ENCODE data around the gene GNPTAB.

The GNPTAB gene

DNA sequence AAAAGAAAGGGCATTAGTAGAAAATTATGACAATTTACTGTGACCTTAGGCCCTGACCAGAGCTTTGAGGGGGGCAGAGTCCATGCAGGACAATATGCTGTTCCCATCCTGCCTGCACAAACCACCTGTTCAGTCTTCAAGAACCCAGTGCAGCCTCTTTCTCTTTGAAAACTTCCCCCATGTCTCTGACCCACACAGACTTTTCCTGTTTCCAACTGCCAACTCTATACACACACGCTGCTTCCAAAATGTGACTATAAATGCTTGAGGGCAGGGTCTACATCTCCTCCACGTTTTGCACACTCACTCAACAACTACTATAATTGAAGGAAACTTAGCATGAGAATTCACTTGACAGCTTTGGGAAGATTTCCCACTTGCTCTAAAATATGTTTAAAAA is 54.9 kb downstream of the GNPTAB start:
- DNase-seq (ENCODE audit: extremely low read depth in 1 of 2, low read depth in 1 of 2), result no peak

DNA sequence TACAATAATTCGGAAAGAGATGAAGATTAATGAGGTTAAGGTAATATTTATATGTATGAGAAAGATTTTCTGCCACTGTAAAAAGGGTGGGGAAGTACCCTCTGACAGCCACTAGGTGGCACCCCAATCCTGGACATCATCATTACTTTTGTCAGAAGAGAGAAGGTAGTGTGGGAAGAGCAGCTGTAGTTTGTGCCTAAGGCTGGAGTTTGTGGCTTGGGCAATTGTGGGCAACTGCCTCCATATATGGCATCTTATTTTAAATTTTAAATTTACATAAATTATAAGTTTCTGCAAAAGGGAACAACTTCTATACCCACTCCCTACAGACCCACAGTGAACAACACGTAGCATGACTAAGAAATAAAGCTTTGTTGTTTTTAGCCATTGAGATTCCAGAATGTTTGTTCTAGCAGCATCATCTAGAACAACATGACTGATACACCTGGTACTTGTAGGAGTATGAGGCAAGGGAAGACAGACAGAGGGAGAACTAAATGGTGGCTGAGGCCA is 57.1 kb downstream of the GNPTAB start:
- DNase-seq (ENCODE audit: extremely low read depth in 1 of 2, low read depth in 1 of 2), result peak in 1 of 2 donors; percentile 17

DNA sequence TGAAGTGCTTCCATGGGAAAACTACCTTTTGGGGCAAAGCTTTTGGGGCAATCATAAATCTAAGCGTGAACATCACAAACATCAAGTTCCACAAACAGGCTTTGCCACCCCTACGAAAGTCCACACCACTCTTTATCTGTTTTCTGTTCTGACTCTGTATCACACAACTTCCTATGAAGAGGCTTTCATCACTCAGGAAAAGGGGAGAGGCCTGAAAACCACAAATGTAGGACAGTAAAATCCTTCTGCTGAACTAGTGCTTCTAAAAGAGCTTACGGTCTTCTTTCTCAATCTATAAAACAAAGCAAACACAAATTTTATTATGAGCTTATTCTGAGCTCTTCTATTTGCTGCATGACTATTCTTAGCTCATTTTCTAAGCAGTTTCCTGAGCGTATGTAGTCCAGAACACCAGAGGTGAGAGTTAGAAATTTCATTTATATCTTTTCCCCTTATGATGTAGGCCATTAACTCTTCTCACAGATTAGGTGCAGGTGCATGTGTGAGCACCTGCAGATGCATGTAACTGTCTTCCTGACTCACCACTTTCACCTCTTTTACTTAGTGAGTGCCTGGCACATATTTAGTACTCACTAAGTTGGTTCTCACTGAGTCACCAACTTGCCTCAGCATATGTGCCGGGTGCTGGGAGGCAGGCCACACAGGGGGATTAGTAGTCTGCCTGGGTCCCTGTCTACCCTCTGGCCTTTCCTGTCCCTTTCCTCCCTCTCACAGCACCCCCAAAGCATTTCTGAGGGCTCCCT is 58.6 kb downstream of the GNPTAB start:
- DNase-seq (ENCODE audit: extremely low read depth in 1 of 2, low read depth in 1 of 2), result no peak

DNA sequence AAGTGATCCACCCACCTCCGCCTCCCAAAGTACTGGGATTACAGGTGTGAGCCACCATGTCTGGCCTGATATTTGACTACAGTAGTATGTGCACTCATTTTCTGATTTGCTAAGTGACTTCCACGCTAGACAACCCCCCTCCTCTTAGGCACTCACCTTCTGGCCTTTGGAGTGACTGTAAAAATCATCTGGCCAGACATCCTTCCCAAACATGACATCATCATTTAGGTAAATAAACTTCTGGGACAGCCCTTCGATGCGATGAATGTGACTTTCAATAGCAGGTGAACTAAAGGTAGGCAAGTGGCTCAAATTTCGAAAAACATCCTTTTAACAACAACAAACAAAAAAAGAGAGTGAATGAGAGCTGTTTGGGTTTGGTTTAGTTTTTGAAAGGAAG is 60.9 kb downstream of the GNPTAB start:
- no peak for DNase-seq (ENCODE audit: extremely low read depth in 1 of 2, low read depth in 1 of 2)

DNA sequence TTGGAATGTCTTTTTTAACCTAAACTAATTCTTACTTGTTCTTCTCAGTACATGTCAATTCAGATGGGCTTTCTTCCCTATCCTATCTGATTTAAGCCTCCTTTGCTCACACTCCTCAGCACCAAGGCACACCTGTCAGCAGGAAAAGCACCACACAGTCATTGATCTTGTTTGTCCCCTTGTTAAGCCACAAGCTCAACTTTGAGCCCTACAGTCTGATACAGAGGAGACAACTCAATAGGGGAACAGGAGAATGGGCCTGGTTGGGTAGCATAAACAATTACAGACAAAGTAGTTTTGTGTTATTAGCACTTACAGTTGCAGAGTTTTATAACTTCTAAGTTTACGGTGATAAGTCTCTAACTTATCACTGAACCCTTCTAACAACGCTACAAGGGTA is 62.0 kb downstream of the GNPTAB start:
- DNase-seq (ENCODE audit: extremely low read depth in 1 of 2, low read depth in 1 of 2), result no peak

DNA sequence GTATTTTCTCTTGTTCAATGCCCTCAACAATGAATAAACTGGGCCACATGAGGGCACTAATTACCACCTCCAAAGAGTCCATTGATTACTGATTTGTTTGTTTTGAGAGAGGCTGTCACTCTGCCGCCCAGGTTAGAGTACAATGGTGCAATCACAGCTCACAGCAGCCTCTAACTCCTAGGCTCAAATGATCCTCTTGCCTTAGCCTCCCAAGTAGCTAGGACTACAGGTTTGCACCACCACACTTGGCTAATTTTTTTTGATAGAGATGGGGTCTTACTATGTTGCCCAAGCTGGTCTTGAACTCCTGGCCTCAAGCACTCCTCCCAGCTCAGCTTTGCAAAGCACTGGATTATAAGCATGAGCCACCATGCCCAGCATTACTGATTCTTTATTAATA is 63.2 kb downstream of the GNPTAB start:
- DNase-seq (ENCODE audit: extremely low read depth in 1 of 2, low read depth in 1 of 2), result no peak

DNA sequence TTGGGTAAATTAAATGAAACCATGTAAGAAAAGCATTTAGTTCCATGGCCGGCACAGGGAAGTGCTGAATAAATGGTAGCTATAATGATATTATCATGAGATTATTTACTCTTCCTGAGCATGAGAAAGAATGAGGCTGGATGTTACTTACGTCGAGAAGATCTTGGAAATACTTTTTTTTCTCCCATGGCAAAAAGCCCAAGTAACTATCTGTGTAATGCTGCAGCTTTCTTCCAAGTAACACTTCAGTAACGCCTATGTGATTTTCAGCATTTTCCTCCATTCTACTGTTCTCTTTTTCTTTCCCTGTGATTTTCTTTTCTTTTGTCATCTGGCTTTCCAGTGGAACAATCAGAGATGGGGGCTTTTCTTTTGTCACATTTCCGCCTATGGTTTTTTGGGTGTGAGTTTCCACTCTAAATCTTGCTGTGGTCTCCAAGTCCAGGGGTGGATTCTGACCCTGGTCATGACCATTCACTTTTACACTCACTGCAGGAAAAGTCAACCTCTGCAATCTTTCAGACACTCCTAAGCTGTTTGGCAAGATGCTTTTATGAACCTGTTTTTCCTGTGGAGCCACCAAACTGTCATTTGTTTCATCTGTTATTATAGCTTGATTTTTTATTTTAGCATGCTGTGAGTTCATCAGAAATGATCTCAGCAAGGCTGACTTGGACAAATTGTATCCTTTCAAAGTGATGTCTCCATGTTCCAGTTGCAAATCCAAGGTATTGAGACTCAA is 66.5 kb downstream of the GNPTAB start:
- no peak for DNase-seq (ENCODE audit: extremely low read depth in 1 of 2, low read depth in 1 of 2)

DNA sequence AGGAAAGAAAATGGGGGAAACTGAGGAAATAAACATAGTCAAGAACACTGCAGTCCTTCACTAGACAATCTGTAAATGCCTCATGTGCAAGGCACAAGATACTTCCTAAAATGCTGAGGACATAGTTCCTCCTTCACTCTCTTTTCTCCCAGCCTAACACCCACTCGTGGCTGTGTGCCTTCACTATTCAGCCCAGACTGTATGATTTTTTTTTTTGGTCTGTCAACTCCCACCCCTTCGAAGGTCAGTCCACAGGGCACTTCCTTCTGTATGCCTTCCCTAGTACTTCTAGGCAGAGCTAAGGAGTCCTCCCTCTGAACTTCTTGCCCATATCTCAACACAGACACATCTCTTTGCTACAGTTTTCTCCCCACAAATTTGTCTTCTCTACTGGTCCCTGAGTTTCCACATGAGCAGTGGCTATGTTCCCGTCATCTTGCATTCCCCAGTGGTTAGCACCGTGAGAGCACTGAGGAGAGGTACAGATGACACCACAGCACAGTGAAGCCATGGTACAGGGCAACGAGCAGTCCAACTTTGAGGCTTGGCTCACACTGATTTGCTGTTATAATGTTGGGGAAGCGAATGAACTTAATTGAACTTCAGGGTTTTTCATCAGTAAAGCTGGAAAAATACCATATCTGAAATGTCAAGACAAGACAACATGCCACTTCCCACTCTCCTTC is 67.4 kb downstream of the GNPTAB start:
- DNase-seq (ENCODE audit: extremely low read depth in 1 of 2, low read depth in 1 of 2), result no peak

DNA sequence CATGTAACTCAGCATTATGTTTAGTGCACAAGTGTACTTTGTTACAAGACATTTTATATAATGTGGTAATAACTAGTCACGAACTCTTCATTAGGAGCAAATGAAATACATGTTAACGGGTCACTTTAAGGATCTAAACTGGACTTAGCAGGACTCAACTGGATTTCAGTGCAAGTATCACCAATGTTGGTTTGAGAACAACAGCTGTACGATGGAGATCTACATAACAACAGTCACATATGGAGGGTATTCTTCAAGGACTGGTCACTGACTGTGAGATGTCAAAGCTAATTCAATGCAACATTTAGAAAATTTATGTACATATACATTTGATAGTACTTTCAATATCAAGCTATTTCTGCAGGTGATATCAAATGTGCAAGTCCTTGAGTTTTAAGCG is 69.0 kb downstream of the GNPTAB start:
- DNase-seq (ENCODE audit: extremely low read depth in 1 of 2, low read depth in 1 of 2), result no peak

DNA sequence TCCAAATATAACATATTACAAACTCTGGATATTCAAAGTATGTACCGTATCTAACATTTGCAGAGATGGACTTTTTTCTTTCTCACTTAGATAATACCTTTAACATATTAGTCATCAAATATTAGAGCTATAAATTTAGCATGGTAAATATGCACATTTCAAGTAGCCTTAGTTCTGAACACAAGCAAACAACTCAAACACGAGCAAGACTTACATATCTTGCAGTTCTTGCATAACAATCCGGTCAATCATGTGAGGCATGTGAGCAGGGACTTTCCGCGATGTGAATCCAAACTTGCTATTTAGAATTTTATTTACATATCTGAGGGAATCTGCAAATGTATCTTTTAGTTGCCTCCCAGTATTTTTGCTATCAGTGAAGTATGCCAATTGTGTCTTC is 69.4 kb downstream of the GNPTAB start:
- DNase-seq (ENCODE audit: extremely low read depth in 1 of 2, low read depth in 1 of 2), result no peak

DNA sequence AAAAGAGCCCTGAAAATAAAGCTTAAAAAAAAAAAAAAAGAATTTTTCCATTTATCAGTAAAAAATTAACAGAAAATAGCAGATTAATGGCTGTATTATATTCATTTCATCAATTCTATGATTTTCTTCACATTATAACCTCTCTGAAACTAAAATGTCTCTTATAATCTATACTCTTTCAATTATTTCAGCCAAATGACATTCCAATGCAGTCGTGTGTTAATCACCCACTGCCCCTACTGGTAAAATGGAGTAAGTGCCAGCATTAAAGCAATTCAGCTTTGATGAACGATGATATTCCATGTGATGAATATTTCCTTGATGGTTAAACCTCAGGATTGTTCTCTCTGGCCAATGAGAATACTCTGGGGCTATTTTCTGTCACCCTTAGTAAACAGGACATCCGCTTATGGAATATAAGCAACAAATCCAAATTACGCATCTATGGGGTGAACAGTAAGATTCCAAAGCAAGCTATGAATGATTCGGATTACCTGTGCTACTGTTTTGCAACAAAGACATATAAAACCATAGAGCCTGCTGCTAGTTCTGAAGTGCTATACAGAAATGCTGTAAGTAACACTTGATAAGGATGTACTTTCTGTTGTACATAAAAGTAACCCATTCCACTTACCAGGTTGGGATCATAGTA is 71.2 kb downstream of the GNPTAB start:
- DNase-seq (ENCODE audit: extremely low read depth in 1 of 2, low read depth in 1 of 2), result no peak

DNA sequence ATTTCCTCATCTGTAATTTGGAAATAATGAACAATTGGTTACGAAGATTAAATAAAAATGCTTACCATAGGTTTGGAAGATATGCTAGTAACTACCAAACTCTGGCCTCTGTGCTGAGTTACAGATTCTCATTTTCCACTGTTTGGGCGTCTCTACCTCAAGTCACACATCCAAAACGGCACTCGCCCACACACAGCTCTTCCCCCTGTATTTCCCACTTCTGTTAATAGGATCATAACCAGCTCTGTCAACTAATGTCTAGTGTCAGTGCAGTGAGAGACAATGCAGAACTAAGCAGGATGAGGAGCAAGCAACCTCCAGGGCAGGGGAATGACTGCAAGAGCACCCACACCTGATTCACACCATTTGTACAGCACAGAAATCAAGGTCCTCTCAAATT is 80.6 kb downstream of the GNPTAB start:
- DNase-seq (ENCODE audit: extremely low read depth in 1 of 2, low read depth in 1 of 2), result no peak

DNA sequence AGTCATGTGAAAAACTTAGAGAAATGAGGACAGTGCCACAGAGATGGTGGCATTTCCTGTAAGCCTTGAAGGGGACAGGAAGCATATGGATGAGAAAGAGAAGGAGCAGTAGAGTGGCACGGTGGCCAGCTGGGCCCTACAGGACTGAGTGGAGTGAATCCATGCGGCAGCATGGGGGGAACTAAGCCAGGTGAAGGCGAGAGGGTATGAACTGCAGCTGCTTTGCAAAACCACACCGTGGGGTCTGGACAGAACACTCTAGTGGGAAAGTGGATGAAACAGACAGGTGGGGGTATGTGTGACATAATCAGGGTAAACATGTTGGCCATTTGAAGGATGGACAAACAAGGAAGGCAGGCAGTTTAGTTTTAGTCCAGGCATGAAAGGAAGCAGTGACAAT is 81.1 kb downstream of the GNPTAB start:
- no peak for DNase-seq (ENCODE audit: extremely low read depth in 1 of 2, low read depth in 1 of 2)

DNA sequence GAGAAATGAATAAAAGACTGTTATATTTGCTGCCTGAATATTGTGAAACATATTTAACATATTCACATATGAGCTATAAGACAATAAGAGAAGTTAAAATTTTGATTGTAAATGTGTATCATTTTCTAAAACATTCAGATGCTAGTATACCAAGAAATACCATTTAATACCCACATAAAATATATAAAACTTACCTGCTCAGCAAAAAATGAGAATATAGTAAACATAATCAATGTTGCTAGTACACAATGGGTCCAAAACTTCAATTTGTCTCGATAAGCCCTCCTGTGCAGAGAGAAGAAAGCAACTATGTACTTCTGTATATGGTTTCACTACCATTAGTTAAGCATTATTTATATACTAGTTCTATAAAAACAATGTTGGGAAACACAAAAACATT is 81.9 kb downstream of the GNPTAB start:
- DNase-seq (ENCODE audit: extremely low read depth in 1 of 2, low read depth in 1 of 2), result no peak

DNA sequence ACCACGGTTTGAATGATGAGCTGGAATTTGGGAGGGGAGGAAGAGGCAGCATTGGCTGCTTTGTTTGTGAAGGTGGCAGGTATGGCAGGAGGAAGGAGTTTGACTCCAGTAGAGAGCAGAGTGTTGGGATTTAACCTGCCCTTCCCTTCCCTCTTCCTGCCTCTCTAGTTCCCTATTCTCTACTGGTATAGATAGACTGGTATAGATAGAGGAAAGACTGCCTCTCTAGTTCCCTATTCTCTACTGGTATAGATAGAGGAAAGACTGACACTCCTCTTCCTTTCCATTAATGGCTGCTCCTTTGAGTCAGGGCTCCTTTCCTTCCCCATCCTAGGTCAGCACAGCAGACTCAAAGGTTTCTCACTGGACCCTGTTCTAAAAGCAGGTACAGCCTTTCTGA is 83.1 kb downstream of the GNPTAB start:
- DNase-seq (ENCODE audit: extremely low read depth in 1 of 2, low read depth in 1 of 2), result no peak

DNA sequence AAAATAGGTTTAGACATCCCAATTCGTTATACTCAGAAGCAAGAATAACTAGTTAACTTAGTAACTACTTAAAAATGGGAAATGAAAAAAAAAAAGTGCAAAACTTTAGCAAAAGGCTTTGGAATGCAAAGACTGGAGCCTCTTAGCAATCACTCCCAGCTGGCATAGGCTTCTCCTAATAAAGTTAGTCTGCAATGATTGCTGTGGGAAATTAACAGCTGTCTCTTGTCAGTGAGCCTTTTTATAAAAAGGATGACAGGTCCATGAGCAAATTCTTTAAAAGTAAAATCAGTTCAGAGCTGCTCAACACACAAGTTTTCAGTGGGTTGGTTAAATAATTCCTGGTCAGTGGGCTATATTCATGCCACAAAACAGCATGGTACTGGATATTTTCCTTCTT is 84.1 kb downstream of the GNPTAB start:
- no peak for DNase-seq (ENCODE audit: extremely low read depth in 1 of 2, low read depth in 1 of 2)

DNA sequence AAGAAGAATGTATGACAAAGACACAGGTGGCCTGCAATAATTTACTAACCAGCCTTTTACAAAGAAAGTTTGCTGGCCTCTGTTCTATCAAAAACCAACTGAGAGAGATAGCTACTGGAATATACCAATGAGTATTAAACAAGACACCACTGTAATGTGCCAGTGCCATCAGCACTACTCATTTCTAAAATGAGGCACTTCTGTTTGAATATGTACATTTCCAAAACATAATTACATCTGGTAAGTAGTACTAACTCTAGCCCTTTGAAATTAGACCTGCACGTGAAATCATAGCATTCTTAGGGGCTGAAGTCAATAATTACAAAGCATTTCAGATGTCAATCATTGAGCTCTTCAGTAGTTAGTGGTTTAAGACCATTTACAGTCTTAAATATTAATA is 84.6 kb downstream of the GNPTAB start:
- no peak for DNase-seq (ENCODE audit: extremely low read depth in 1 of 2, low read depth in 1 of 2)

DNA sequence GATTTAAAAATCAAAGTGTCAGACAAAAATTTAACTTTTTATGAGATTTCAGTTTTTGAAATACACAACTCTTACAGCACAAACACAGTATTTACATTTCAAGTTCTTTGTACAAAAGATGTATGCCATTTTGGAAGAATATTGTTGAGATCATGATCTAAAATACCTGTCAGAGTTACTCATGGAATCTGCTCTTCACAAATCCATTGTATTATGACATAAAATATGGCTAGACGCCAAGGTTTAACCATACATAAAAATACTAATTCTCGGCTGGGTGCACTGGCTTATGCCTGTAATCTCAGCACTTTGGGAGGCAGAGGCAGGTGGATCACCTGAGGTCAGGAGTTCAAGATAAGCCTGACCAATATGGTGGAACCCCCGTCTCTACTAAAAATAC is 85.3 kb downstream of the GNPTAB start:
- no peak for DNase-seq (ENCODE audit: extremely low read depth in 1 of 2, low read depth in 1 of 2)

DNA sequence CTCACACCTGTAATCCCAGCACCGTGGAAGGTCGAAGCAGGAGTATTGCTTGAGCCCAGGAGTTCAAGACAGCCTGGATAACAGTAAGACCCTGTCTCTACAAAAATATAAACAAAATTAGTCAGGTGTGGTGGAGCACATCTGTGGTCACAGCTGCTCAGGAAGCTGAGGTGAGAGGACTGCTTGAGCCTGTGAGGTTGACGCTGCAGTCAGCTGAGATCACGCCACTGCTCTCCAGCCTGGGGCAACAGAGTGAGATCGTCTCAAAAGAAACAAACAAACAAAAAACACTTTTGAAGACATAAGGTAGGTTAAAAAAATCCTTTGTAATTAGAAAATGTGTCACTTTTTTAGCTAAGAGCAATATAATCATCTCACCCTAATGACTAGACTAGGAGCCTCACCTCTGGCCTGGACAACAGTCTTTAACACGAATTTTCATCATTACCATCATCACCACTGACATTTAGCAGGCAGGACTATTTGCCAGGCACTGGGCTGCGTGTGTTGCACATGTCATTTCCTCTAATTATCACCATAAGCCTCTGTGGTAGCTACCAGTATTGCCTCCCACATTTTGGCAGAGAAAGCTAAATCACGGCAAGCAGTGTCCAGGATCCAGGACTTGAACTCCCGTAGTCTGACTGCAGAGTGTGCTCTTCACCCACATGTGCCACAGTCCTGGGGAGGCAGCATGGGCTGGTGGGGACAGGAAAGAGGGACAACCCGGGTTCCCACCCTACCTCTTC is 86.9 kb downstream of the GNPTAB start:
- no peak for DNase-seq (ENCODE audit: extremely low read depth in 1 of 2, low read depth in 1 of 2)

DNA sequence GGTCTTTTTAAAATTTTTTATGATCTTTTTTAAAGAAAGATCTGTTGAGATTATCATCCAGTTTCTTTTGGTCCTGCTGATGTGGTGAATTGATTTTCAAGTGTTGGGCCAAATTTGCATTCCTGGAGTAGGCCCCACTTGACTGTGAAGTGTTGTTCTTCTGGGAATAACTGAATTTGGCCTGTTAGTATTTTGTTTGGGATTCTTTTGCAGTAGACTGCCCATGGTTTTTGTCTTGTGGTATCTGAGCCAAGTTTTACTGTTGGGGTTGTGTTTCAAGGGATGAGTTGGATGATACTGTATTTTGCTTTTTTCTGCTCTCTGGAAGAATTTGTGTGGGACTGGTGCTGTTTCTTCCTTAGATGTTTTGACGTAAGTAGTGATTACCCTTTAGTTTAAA is 87.5 kb downstream of the GNPTAB start:
- no peak for DNase-seq (ENCODE audit: extremely low read depth in 1 of 2, low read depth in 1 of 2)

DNA sequence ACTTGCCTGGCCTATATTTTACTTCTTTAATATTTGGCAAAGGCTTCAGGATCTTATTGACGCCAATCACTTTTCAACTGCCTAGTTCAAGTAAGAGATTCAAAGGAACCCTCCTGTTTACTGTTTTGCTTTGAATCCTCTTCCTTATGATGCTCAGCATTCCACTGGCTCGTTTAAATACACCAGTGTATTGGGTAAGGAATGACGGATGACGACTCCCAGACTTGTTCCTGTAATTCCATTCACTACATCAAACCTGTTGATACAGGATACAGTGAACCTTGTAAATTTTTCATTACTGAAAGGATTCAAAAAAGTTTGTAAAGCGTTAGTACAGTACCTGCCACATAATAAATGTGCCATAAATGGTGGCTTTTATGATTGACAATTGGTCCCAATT is 89.8 kb downstream of the GNPTAB start:
- DNase-seq (ENCODE audit: extremely low read depth in 1 of 2, low read depth in 1 of 2), result no peak
